Gastrocnemius medialis (tissue), 4 donors: ENCODE measurements around the gene SGCB. TPM values are rescaled to one million over a fixed set of nuclear protein-coding genes. Genes with fewer than 3 reads are reported as not detected.

ENCODE experiments used
- ATAC-seq, 2 donors: fragments of 150-250 bp; one replicate each; pipeline ENCODE4 v1.9.1; 2016
- DNase-seq, 2 donors: peaks; one replicate each; pipeline ENCODE4 v3.0.0-alpha.2; 2019
- H3K27ac ChIP-seq, 4 donors: fragments of 200-600 bp; sonication (generic); 1 replicate in 1 of 4; 2 replicates in 3 of 4; pipeline ENCODE4 v1.5.1; 2016 to 2018; ENCODE audit warnings: mild to moderate bottlenecking in 2 of 4, moderate library complexity in 1 of 4
- H3K27me3 ChIP-seq, 3 donors: fragments of 200-600 bp; sonication (generic) in 2 of 3; 1 replicate in 1 of 3; 2 replicates in 2 of 3; pipeline versions ENCODE4 v1.5.1 to v1.6.0; 2016 to 2019; ENCODE audit warnings: mild to moderate bottlenecking in 1 of 3, moderate library complexity in 1 of 3
- H3K36me3 ChIP-seq, 2 donors: fragments of 200-600 bp; sonication (generic) in 1 of 2; one replicate each; pipeline ENCODE4 v1.5.1; 2017 to 2018
- H3K4me1 ChIP-seq, 2 donors: fragments of 200-600 bp; sonication (generic) in 1 of 2; one replicate each; pipeline ENCODE4 v1.5.1; 2016 to 2017; ENCODE audit warnings: mild to moderate bottlenecking in 2 of 2
- H3K4me3 ChIP-seq, 4 donors: fragments of 200-600 bp; sonication (generic) in 3 of 4; 1 replicate in 1 of 4; 2 replicates in 3 of 4; pipeline ENCODE4 v1.5.1; 2016 to 2019; ENCODE audit warnings: mild to moderate bottlenecking in 2 of 4
- H3K9me3 ChIP-seq, 3 donors: fragments of 200-600 bp; sonication (generic) in 2 of 3; 1 replicate in 1 of 3; 2 replicates in 2 of 3; pipeline ENCODE4 v1.5.1; 2016 to 2019
- CTCF ChIP-seq, 5 experiments: fragments of 450-650 bp in 3 of 5; fragments of 200-600 bp in 2 of 5; sonication (generic) in 2 of 5; IDR thresholded peaks in 4 of 5; conservative IDR thresholded peaks in 1 of 5; 1 replicate in 4 of 5; 2 replicates in 1 of 5; pipeline ENCODE4 v1.5.1; 2016 to 2019; ENCODE audit warnings: antibody characterized with exemption in 5 of 5, mild to moderate bottlenecking in 3 of 5, moderate library complexity in 3 of 5
- POLR2A ChIP-seq, 2 donors: fragments of 450-650 bp; IDR thresholded peaks; one replicate each; pipeline ENCODE4 v1.6.1; 2017; ENCODE audit warnings: antibody characterized with exemption in 2 of 2, mild to moderate bottlenecking in 2 of 2, moderate library complexity in 2 of 2
- in situ Hi-C, 4 donors: fragments of 200-750 bp; cut with MboI; loops; one replicate each; pipeline versions ENCODE4 v1.15.0 to v1.8.0; 2017; ENCODE audit warnings: low sequenced_read_pairs in 4 of 4
- intact Hi-C: fragments of 100-400 bp; cut with DNase I; formaldehyde crosslinking; loops from one replicate; pipeline ENCODE4 v1.15.1; 2023; ENCODE audit warnings: low total_unique reads
- total RNA-seq, 4 donors: library from RNA; depleted of rRNA; stranded (reverse); fragments of >200 nt; gene quantifications; one replicate each; pipeline versions ENCODE4 v1.1.0 to v1.2.3, GENCODE V29; 2016

The SGCB gene
- total RNA-seq, 4 donors from 2014 or later, result 24.8 to 49.8 (median 39.8) TPM

DNA sequence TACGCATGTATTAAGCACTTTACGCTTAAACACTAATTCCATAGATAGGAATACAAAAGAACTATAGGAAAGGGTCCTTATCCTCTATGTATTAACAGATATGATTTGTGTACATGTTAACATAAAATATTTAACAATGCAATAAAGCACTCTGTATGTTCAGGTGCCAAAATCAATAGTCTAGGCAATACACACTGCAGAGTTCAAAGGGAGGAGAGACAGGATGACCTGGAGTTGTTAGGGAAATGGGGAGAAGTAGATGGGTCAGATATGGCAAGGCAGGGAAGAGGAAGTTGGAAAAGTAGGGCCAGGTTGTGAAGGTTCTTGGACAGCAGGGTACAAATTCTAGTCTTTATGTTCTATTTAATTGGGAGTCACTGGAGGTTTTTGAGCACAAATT, 2.9 kb downstream of the SGCB start:
- no peaks in the 10 kb centered on the region for H3K9me3 ChIP-seq
- in situ Hi-C loops, result loop anchor here in 1 of 4 donors (25.0 kb wide), 1 partner anchor 677 kb away; no protein-coding TSS in a partner anchor
- H3K27ac ChIP-seq, result peak overlapping the region in 2 of 4 donors; percentile 10 to 90
- H3K27me3 ChIP-seq, result no peaks in the 10 kb centered on the region
- TF ChIP-seq CTCF (IDR thresholded peaks at IDR 0.05 in 4 of 5, conservative IDR thresholded peaks at IDR 0.05 in 1 of 5) (no peak), POLR2A (IDR thresholded peaks at IDR 0.05) (no peak)
- peaks cover 35 to 46% of the 10 kb centered on the region in 2 donors for H3K4me1 ChIP-seq
- no peak for ATAC-seq
- DNase-seq, result no peak
- intact Hi-C loops, result loop anchor here (5.0 kb wide), 1 partner anchor 193 kb away; the partner anchor contains the start of gene DCUN1D4
- peaks cover 0 to 20% of the 10 kb centered on the region in 2 donors for H3K36me3 ChIP-seq
- no peak overlapping the region for H3K4me3 ChIP-seq

- in situ Hi-C loops, result loop anchor here in 2 of 4 donors (5.0 to 25.0 kb wide), 2 partner anchors 195 to 680 kb away; no protein-coding TSS in a partner anchor
Observed at GRCh38 chr4:52032005-52032404, 6.1 kb downstream of the SGCB start.

GRCh38 chr4:52028970-52029369, 9.1 kb downstream of the SGCB start:
- Histone ChIP-seq H3K36me3 (peaks cover 0 to 63% of the 10 kb centered on the region in 2 donors), H3K4me1 (peaks cover 11 to 12% of the 10 kb centered on the region in 2 donors), H3K4me3 (no peak overlapping the region), H3K27me3 (no peaks in the 10 kb centered on the region), H3K27ac (peak overlapping the region in 1 of 4 donors; percentile 41), H3K9me3 (no peaks in the 10 kb centered on the region)
- TF ChIP-seq POLR2A (IDR thresholded peaks at IDR 0.05), result no peak
- TF ChIP-seq CTCF (IDR thresholded peaks at IDR 0.05 in 4 of 5, conservative IDR thresholded peaks at IDR 0.05 in 1 of 5), result no peak
- in situ Hi-C loops, result loop anchor here in 1 of 4 donors (25.0 kb wide), 1 partner anchor 683 kb away; no protein-coding TSS in a partner anchor
- ATAC-seq (no peak), DNase-seq (no peak)
- intact Hi-C loops, result loop anchor here (5.0 kb wide), 1 partner anchor 132 kb away; no protein-coding TSS in a partner anchor

More at GRCh38 chr4:52032005-52032404, 6.1 kb downstream of the SGCB start:
- peaks cover 0 to 43% of the 10 kb centered on the region in 2 donors for H3K36me3 ChIP-seq
- ATAC-seq (no peak), DNase-seq (no peak)
- peak overlapping the region in 1 of 4 donors; percentile 6 for H3K27ac ChIP-seq
- H3K4me3 ChIP-seq, result no peak overlapping the region
- no peaks in the 10 kb centered on the region for H3K9me3 ChIP-seq
- no peak for TF ChIP-seq POLR2A (IDR thresholded peaks at IDR 0.05)
- no peak for TF ChIP-seq CTCF (IDR thresholded peaks at IDR 0.05 in 4 of 5, conservative IDR thresholded peaks at IDR 0.05 in 1 of 5)
- H3K4me1 ChIP-seq, result peaks cover 29 to 40% of the 10 kb centered on the region in 2 donors
- intact Hi-C loops, result no loop called here
- H3K27me3 ChIP-seq, result no peaks in the 10 kb centered on the region

GRCh38 chr4:52019936-52020657, 18.0 kb downstream of the SGCB start, which contains the start of gene LRRC66:
Gene LRRC66 (minus strand): TSS chr4:52020363. CDS start chr4:52017613, 2,750 bp downstream.
- H3K27ac ChIP-seq, result no peak within 1 kb of the TSS
- no peak for DNase-seq
- H3K36me3 ChIP-seq, result peaks cover 0 to 61% of the 10 kb centered on the region in 2 donors
- no peak for TF ChIP-seq POLR2A (IDR thresholded peaks at IDR 0.05)
- TF ChIP-seq CTCF (IDR thresholded peaks at IDR 0.05 in 4 of 5, conservative IDR thresholded peaks at IDR 0.05 in 1 of 5), result no peak
- in situ Hi-C loops, result loop anchor here in 2 of 4 donors (10.0 to 25.0 kb wide), 2 partner anchors 108 to 125 kb away; no protein-coding TSS in a partner anchor
- no peaks in the 10 kb centered on the region for H3K9me3 ChIP-seq
- no peak within 1 kb of the TSS for H3K4me3 ChIP-seq
- no peak for ATAC-seq
- H3K27me3 ChIP-seq, result no peaks in the 10 kb centered on the region
- no peaks in the 10 kb centered on the region for H3K4me1 ChIP-seq
- intact Hi-C loops, result no loop called here
